H7 (cell line): ENCODE results near the gene BBLN. TPM values are rescaled to one million over a fixed set of nuclear protein-coding genes. Genes with fewer than 3 reads are reported as not detected.
"Not testable (repeated sequence)": the region's sequence is repeated elsewhere in the genome, so short reads cannot be mapped to it uniquely, and the experiment has no call there.

Source experiments
- DNase-seq: peaks from one replicate; pipeline ENCODE4 v3.0.0; 2012
- H3K27me3 ChIP-seq: 2 replicates; pipeline ENCODE4 v1.6.0; 2011; ENCODE audit warnings: mild to moderate bottlenecking, low read length; ENCODE audit not compliant: control insufficient read depth, insufficient read depth
- H3K36me3 ChIP-seq: replicated peaks from 2 replicates; pipeline ENCODE4 v1.5.1; 2011; ENCODE audit warnings: low read length; ENCODE audit not compliant: control insufficient read depth, insufficient read depth
- H3K4me3 ChIP-seq: 2 replicates; pipeline ENCODE4 v1.5.1; 2011; ENCODE audit warnings: low read depth, mild to moderate bottlenecking, control low read depth, low read length, moderate library complexity; ENCODE audit not compliant: insufficient read depth
- total RNA-seq: library from RNA; depleted of rRNA; stranded (reverse); fragments of >200 nt; shearing (Covaris generic); gene quantifications from 2 replicates; pipeline ENCODE4 v1.2.3, GENCODE V29; 2014

The BBLN gene
- total RNA-seq, 1 experiment from 2014 or later = 130 TPM

- DNase-seq, H3K36me3 ChIP-seq: not testable (repeated sequence)
Measured at GRCh38 chr9:128130651-128131050, 29.4 kb upstream of the BBLN start.

GRCh38 chr9:128131346-128131745, 28.7 kb upstream of the BBLN start:
- not testable (repeated sequence) for H3K4me3 ChIP-seq, H3K36me3 ChIP-seq, H3K27me3 ChIP-seq, DNase-seq

More at GRCh38 chr9:128130651-128131050, 29.4 kb upstream of the BBLN start:
- not testable (repeated sequence) for H3K4me3 ChIP-seq, H3K27me3 ChIP-seq

GRCh38 chr9:128132139-128132538, 27.9 kb upstream of the BBLN start:
- H3K4me3 ChIP-seq, H3K36me3 ChIP-seq, H3K27me3 ChIP-seq, DNase-seq: not testable (repeated sequence)

- H3K27me3 ChIP-seq, H3K4me3 ChIP-seq, H3K36me3 ChIP-seq: not testable (repeated sequence)
- peak; percentile 13 for DNase-seq
Measured at GRCh38 chr9:128135561-128135960, 24.5 kb upstream of the BBLN start.

- H3K27me3 ChIP-seq = 0 out of 2 replicates have a peak, but pooled peaks cover 1% of the 10 kb centered on the region
- no peak overlapping the region for H3K4me3 ChIP-seq
- no peaks in the 10 kb centered on the region for H3K36me3 ChIP-seq
- peak; percentile 13 for DNase-seq
Measured at GRCh38 chr9:128136816-128137793, 23.0 kb upstream of the BBLN start.

GRCh38 chr9:128138001-128138400, 22.1 kb upstream of the BBLN start:
- DNase-seq = peak; percentile 15
- no peaks in the 10 kb centered on the region for H3K36me3 ChIP-seq
- H3K4me3 ChIP-seq = no peak overlapping the region
- H3K27me3 ChIP-seq = 0 out of 2 replicates have a peak, but pooled peaks cover 1% of the 10 kb centered on the region

- H3K27me3 ChIP-seq = 0 out of 2 replicates have a peak, but pooled peaks cover 1% of the 10 kb centered on the region
Measured at GRCh38 chr9:128139621-128140020, 20.4 kb upstream of the BBLN start.

GRCh38 chr9:128141604-128142003, 18.5 kb upstream of the BBLN start:
- peak; percentile 19 for DNase-seq
- Histone ChIP-seq H3K36me3 (no peaks in the 10 kb centered on the region), H3K27me3 (0 out of 2 replicates have a peak, but pooled peaks cover 1% of the 10 kb centered on the region), H3K4me3 (no peak overlapping the region)

More at GRCh38 chr9:128139621-128140020, 20.4 kb upstream of the BBLN start:
- peak; percentile 10 for DNase-seq
- H3K36me3 ChIP-seq = no peaks in the 10 kb centered on the region
- H3K4me3 ChIP-seq = no peak overlapping the region

GRCh38 chr9:128142061-128142460, 18.0 kb upstream of the BBLN start:
- DNase-seq = peak; percentile 24
- Histone ChIP-seq H3K36me3 (no peaks in the 10 kb centered on the region), H3K27me3 (0 out of 2 replicates have a peak, but pooled peaks cover 1% of the 10 kb centered on the region), H3K4me3 (no peak overlapping the region)

- Histone ChIP-seq H3K27me3 (no peaks in the 10 kb centered on the region), H3K36me3 (no peaks in the 10 kb centered on the region), H3K4me3 (no peak overlapping the region)
- DNase-seq = peak; percentile 49
Measured at GRCh38 chr9:128142596-128142995, 17.5 kb upstream of the BBLN start.

- H3K36me3 ChIP-seq = no peaks in the 10 kb centered on the region
- H3K4me3 ChIP-seq = no peak overlapping the region
- no peaks in the 10 kb centered on the region for H3K27me3 ChIP-seq
- DNase-seq = peak; percentile 67
Measured at GRCh38 chr9:128143525-128144238, 16.4 kb upstream of the BBLN start.

- Histone ChIP-seq H3K4me3 (no peak overlapping the region), H3K27me3 (no peaks in the 10 kb centered on the region), H3K36me3 (no peaks in the 10 kb centered on the region)
- peak; percentile 52 for DNase-seq
Measured at GRCh38 chr9:128144239-128145181, 15.6 kb upstream of the BBLN start.

- Histone ChIP-seq H3K4me3 (no peak overlapping the region), H3K36me3 (no peaks in the 10 kb centered on the region), H3K27me3 (no peaks in the 10 kb centered on the region)
- no peak for DNase-seq
Measured at GRCh38 chr9:128145536-128145935, 14.5 kb upstream of the BBLN start.

- Histone ChIP-seq H3K27me3 (no peaks in the 10 kb centered on the region), H3K36me3 (no peaks in the 10 kb centered on the region), H3K4me3 (no peak overlapping the region)
- peak; percentile 59 for DNase-seq
Measured at GRCh38 chr9:128145951-128146351, 14.1 kb upstream of the BBLN start.
